ENCODE data around the gene LTBP3. TPM values are rescaled to one million over a fixed set of nuclear protein-coding genes. Genes with fewer than 3 reads are reported as not detected.
"Not testable (repeated sequence)": the region's sequence is repeated elsewhere in the genome, so short reads cannot be mapped to it uniquely, and the experiment has no call there.

LTBP3 gene
- total and polyA plus RNA-seq, 2 of the 13 experiments (the other 11 are each of a cell fraction or from before 2014, with no cell fraction given) = 12.2 to 68.1 TPM

GRCh38 chr11:65523631-65523968 is 34.6 kb downstream of the LTBP3 start:
- Histone ChIP-seq H3K4me2 (ENCODE audit: low read depth, low read length) (peak overlapping the region; percentile 96), H3K79me2 (ENCODE audit: insufficient read depth, low read length) (peaks cover 17% of the 10 kb centered on the region), H3K4me3 (replicated peaks in 1 of 3; ENCODE audit: insufficient read depth in 1 of 3, low read depth in 2 of 3, low read length in 3 of 3) (peak overlapping the region; percentile 60 to 77 (median 63)), H3K4me1 (ENCODE audit: insufficient read depth, low read length) (peaks cover 59% of the 10 kb centered on the region), H3K9ac (ENCODE audit: insufficient read depth, low read depth, low read length) (peak overlapping the region; percentile 65), H3K27ac (ENCODE audit: extremely low read length, insufficient read depth, low read length) (peak overlapping the region; percentile 39)
- H4K20me1 ChIP-seq (ENCODE audit: insufficient read depth, low read length); H2AFZ ChIP-seq (ENCODE audit: low read length); CTCF ChIA-PET (ENCODE audit: low intra/inter-chr PET ratio, low total read pairs); BruUV-seq (replicated peaks); in situ Hi-C loops (cut with HindIII; ENCODE audit: extremely low pct_ligation_motif_present, low pct_unique_long_range_greater_than_20kb); ATAC-seq; H3K27me3 ChIP-seq (ENCODE audit: control insufficient read depth in 1 of 2, insufficient read depth in 2 of 2, low read length in 2 of 2); H3K9me3 ChIP-seq (ENCODE audit: low read length); intact Hi-C loops (cut with micrococcal nuclease; ENCODE audit: unreplicated experiment); H3K36me3 ChIP-seq (replicated peaks in 1 of 2; ENCODE audit: control insufficient read depth in 1 of 2, insufficient read depth in 2 of 2, low read length in 2 of 2); DNase-seq (ENCODE audit: low spot score); FAIRE-seq: not testable (repeated sequence)
- TF ChIP-seq ZFP91 (CRISPR knock-in tag; IDR thresholded peaks at IDR 0.05; ENCODE audit: borderline replicate concordance) (peak; percentile 36; the same call in 1 of the 2 replicates), ZNF770 (CRISPR knock-in tag; IDR thresholded peaks at IDR 0.05) (peak; percentile 85), ZNF441 (CRISPR knock-in tag; IDR thresholded peaks at IDR 0.05; ENCODE audit: borderline replicate concordance) (peak; percentile 3; the same call in 1 of the 2 replicates), HMGXB3 (CRISPR knock-in tag; IDR thresholded peaks at IDR 0.05; ENCODE audit: borderline replicate concordance) (0 out of 2 replicates have a peak, but pooled peaks have one; percentile 15), HMGXB4 (CRISPR knock-in tag; IDR thresholded peaks at IDR 0.05; ENCODE audit: borderline replicate concordance in 1 of 2, low read depth in 1 of 2) (0 out of 4 replicates have a peak, but pooled peaks of 1 of the 2 experiments have one; percentile 1), ZNF274 (CRISPR knock-in tag; IDR thresholded peaks at IDR 0.05) (peak; percentile 87), ZNF574 (CRISPR knock-in tag; IDR thresholded peaks at IDR 0.05) (0 out of 2 replicates have a peak, but pooled peaks have one; percentile 14)
- POLR2A ChIA-PET = interaction anchor here (1.0 to 4.4 kb wide), 5 partner anchors 16 to 104 kb away, joined by 4 to 35 read pairs (median 12); partner anchors contain the start of genes MALAT1 and NEAT1
- WGBS (ENCODE audit: low lambda C conversion rate) = 5% methylated on average over 6 of the region's 7 CpGs
